ENCODE data around the gene TULP1.

TULP1 gene

GRCh38 chr6:35477028-35477427, 35.7 kb downstream of the TULP1 start:
- H3K4me1 ChIP-seq (ENCODE audit: insufficient read depth, low read length), result peaks cover 1% of the 10 kb centered on the region
- no peak overlapping the region for H3K9ac ChIP-seq (ENCODE audit: low read depth, low read length)

GRCh38 chr6:35476004-35476403, 36.7 kb downstream of the TULP1 start:
- Histone ChIP-seq H3K4me1 (ENCODE audit: insufficient read depth, low read length) (peaks cover 6% of the 10 kb centered on the region), H3K36me3 (ENCODE audit: insufficient read depth, low read length) (peaks cover 13% of the 10 kb centered on the region), H3K9ac (ENCODE audit: low read depth, low read length) (no peak overlapping the region), H3K9me3 (ENCODE audit: control insufficient read depth, insufficient read depth, low read length) (no peaks in the 10 kb centered on the region)

More at GRCh38 chr6:35477028-35477427, 35.7 kb downstream of the TULP1 start:
- Histone ChIP-seq H3K36me3 (ENCODE audit: insufficient read depth, low read length) (peaks cover 8% of the 10 kb centered on the region), H3K9me3 (ENCODE audit: control insufficient read depth, insufficient read depth, low read length) (no peaks in the 10 kb centered on the region)

GRCh38 chr6:35475573-35475972, 37.1 kb downstream of the TULP1 start:
- peaks cover 10% of the 10 kb centered on the region for H3K4me1 ChIP-seq (ENCODE audit: insufficient read depth, low read length)
- H3K9me3 ChIP-seq (ENCODE audit: control insufficient read depth, insufficient read depth, low read length), result no peaks in the 10 kb centered on the region
- H3K9ac ChIP-seq (ENCODE audit: low read depth, low read length), result no peak overlapping the region
- peaks cover 17% of the 10 kb centered on the region for H3K36me3 ChIP-seq (ENCODE audit: insufficient read depth, low read length)

- H3K9ac ChIP-seq (ENCODE audit: low read depth, low read length), result no peak overlapping the region
- peaks cover 14% of the 10 kb centered on the region for H3K4me1 ChIP-seq (ENCODE audit: insufficient read depth, low read length)
- no peaks in the 10 kb centered on the region for H3K9me3 ChIP-seq (ENCODE audit: control insufficient read depth, insufficient read depth, low read length)
- H3K36me3 ChIP-seq (ENCODE audit: insufficient read depth, low read length), result peaks cover 22% of the 10 kb centered on the region
Observed at GRCh38 chr6:35474942-35475570, 37.6 kb downstream of the TULP1 start.

- Histone ChIP-seq H3K4me1 (ENCODE audit: insufficient read depth, low read length) (peaks cover 15% of the 10 kb centered on the region), H3K9ac (ENCODE audit: low read depth, low read length) (no peak overlapping the region), H3K36me3 (ENCODE audit: insufficient read depth, low read length) (peaks cover 29% of the 10 kb centered on the region), H3K9me3 (ENCODE audit: control insufficient read depth, insufficient read depth, low read length) (no peaks in the 10 kb centered on the region)
Observed at GRCh38 chr6:35474131-35474941, 38.4 kb downstream of the TULP1 start.

GRCh38 chr6:35473850-35474130, 38.9 kb downstream of the TULP1 start:
- H3K9me3 ChIP-seq (ENCODE audit: control insufficient read depth, insufficient read depth, low read length), result no peaks in the 10 kb centered on the region
- H3K4me1 ChIP-seq (ENCODE audit: insufficient read depth, low read length), result peaks cover 15% of the 10 kb centered on the region
- H3K9ac ChIP-seq (ENCODE audit: low read depth, low read length), result no peak overlapping the region
- peaks cover 34% of the 10 kb centered on the region for H3K36me3 ChIP-seq (ENCODE audit: insufficient read depth, low read length)

- Histone ChIP-seq H3K36me3 (ENCODE audit: insufficient read depth, low read length) (peaks cover 36% of the 10 kb centered on the region), H3K9me3 (ENCODE audit: control insufficient read depth, insufficient read depth, low read length) (no peaks in the 10 kb centered on the region), H3K4me1 (ENCODE audit: insufficient read depth, low read length) (peaks cover 15% of the 10 kb centered on the region), H3K9ac (ENCODE audit: low read depth, low read length) (no peak overlapping the region)
Observed at GRCh38 chr6:35473075-35473849, 39.4 kb downstream of the TULP1 start.

GRCh38 chr6:35471836-35472345, 40.8 kb downstream of the TULP1 start:
- Histone ChIP-seq H3K9me3 (ENCODE audit: control insufficient read depth, insufficient read depth, low read length) (no peaks in the 10 kb centered on the region), H3K4me1 (ENCODE audit: insufficient read depth, low read length) (peaks cover 15% of the 10 kb centered on the region), H3K9ac (ENCODE audit: low read depth, low read length) (no peak overlapping the region), H3K36me3 (ENCODE audit: insufficient read depth, low read length) (peaks cover 36% of the 10 kb centered on the region)

GRCh38 chr6:35470663-35471120, 42.0 kb downstream of the TULP1 start:
- Histone ChIP-seq H3K9me3 (ENCODE audit: control insufficient read depth, insufficient read depth, low read length) (no peaks in the 10 kb centered on the region), H3K9ac (ENCODE audit: low read depth, low read length) (peak overlapping the region; percentile 88; the same call in 1 of the 2 replicates), H3K36me3 (ENCODE audit: insufficient read depth, low read length) (peaks cover 39% of the 10 kb centered on the region), H3K4me1 (ENCODE audit: insufficient read depth, low read length) (peaks cover 15% of the 10 kb centered on the region)

- Histone ChIP-seq H3K9me3 (ENCODE audit: control insufficient read depth, insufficient read depth, low read length) (no peaks in the 10 kb centered on the region), H3K9ac (ENCODE audit: low read depth, low read length) (peak overlapping the region; percentile 88), H3K4me1 (ENCODE audit: insufficient read depth, low read length) (peaks cover 15% of the 10 kb centered on the region), H3K36me3 (ENCODE audit: insufficient read depth, low read length) (peaks cover 39% of the 10 kb centered on the region)
Observed at GRCh38 chr6:35469751-35470662, 42.7 kb downstream of the TULP1 start.

- Histone ChIP-seq H3K9me3 (ENCODE audit: control insufficient read depth, insufficient read depth, low read length) (no peaks in the 10 kb centered on the region), H3K4me1 (ENCODE audit: insufficient read depth, low read length) (peaks cover 15% of the 10 kb centered on the region), H3K9ac (ENCODE audit: low read depth, low read length) (peak overlapping the region; percentile 88), H3K36me3 (ENCODE audit: insufficient read depth, low read length) (peaks cover 39% of the 10 kb centered on the region)
Observed at GRCh38 chr6:35468980-35469750, 43.5 kb downstream of the TULP1 start.

GRCh38 chr6:35468181-35468979, 44.3 kb downstream of the TULP1 start, which contains the start of gene RPL10A:
TSS of gene RPL10A (plus strand) at chr6:35468401. CDS start at chr6:35468435, 34 bp downstream.
- no peaks in the 10 kb centered on the region for H3K9me3 ChIP-seq (ENCODE audit: control insufficient read depth, insufficient read depth, low read length)
- peaks cover 39% of the 10 kb centered on the region for H3K36me3 ChIP-seq (ENCODE audit: insufficient read depth, low read length)
- H3K9ac ChIP-seq (ENCODE audit: low read depth, low read length), result peak within 1 kb of the TSS; percentile 88
- H3K4me1 ChIP-seq (ENCODE audit: insufficient read depth, low read length), result peaks cover 15% of the 10 kb centered on the region

All from ES-I3 (cell line).